HG03064 (cell line): ENCODE measurements around the gene KYAT1.
"Not testable (repeated sequence)": the region's sequence is repeated elsewhere in the genome, so short reads cannot be mapped to it uniquely, and the experiment has no call there.

Experiments used
- ATAC-seq: cut with Tn5 transposase; IDR thresholded peaks from one replicate; pipeline ENCODE4 v1.9.1; 2021; ENCODE audit warnings: low read depth; ENCODE audit not compliant: unreplicated experiment

Gene KYAT1

DNA sequence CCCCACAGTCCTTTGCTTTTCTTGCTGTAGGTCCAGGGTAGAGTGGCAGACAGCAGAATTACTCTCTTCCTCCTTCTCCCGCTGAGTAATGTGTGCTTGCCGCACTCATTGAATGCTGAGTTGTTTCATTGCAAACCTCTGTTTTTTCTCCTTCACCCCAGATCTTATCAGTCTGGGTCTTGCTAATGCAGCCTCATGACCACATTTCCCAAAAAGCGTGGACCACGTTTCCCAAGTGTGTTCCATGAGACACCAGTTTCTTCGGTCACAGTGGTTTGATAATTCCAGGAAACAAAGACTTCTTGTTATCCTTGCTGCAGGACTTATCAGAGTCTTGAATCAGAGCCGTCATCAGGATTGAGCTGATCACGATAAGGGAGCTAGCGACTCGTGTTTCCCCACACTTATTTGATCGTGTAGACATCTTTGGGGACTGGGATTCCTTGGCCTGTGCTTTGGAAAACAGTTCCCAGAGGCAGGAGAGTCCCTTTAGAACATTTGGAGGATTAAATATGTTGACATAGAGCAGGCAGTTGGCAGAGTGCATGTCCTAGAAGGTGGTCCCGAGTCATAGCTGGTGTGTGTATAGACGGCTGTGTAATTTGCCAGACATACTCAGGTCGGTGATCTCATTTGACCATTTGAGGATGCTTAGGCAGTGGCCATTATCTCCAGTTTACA, 4.6 kb upstream of the KYAT1 start:
- ATAC-seq = no peak

- ATAC-seq = no peak
Measured at GRCh38 chr9:128885798-128886197, 4.0 kb upstream of the KYAT1 start.

DNA sequence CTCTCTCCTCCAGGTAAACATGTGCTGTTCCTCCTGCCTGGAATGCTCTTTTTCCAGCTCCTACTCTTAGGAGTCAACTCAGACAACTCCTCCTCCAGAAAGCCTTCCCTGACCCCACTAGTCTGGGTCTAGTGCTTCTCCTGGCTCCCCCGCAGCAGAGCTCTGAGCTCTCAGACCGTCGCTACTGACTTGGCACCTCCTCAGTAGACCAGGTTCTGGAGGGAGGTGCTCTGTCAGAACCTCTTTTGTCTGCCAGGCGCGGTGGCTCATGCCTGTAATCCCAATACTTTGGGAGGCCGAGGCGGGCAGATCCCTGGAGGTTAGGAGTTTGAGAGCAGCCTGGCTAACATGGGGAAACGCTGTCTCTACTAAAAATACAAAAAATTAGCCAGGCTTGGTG, 3.6 kb upstream of the KYAT1 start:
- no peak for ATAC-seq

DNA sequence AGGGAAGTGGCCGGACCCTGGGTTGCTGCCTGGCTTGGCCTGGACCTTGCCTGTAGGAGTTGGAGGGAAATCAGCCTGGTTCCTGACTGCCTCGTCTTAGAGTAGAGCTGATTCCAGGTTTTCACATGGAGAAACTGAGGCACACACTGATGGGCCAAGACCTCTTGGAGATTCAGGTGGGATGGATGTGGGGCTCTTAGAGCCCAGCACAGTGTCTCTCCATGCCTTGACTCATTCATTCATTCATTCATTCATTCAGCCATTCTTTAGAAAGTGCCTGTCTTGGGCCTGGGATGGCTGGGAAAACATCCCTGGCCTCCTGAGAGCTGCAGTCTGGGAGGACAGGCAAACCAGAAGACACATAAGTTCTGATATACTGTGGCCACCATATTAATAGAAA, 2.4 kb upstream of the KYAT1 start:
- no peak for ATAC-seq

DNA sequence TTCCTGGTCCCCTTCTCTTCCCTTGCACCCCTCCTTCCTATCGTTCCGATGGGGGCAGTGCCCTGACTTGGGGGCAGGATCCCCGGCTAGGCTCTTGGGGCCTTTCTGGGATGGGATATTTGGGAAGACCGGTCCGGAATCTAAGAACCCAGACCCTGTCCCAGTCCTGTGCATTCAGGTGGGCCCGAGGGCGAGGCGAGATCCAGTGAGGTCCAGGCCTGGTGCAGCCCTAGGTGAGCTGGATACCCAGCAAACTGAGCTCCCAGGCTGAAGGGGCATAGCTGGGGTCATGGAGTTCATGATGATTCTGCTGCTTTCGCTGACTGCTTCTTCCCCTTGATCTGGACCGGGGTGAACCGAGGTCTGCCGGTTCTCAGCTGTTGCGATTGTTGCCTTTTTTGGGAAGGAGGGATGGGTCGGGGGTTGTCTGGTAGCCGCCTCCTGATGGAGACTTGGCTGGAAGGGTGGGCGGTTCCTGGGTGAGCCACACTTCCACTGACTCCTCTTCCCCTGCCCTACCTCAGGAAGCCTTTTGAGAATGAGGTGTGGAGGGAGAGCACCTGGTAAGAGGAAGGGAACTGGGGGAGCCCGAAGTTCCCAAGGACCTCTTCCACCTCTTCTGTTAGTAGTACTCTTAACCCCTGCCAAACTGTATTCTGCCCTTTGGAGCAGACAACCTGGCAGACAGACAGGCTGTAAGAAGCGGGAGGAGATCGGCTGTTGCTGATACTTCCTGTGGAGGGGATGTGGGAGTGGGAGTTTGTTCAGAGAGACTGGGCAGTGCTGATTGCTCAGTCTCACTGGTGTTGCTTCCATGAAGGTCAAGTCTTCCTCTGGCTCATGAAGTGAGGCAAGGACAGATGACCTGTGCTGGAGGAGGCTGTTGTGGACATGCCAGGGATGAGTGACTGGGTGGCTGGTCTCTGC, 1.2 kb upstream of the KYAT1 start:
- no peak for ATAC-seq

DNA sequence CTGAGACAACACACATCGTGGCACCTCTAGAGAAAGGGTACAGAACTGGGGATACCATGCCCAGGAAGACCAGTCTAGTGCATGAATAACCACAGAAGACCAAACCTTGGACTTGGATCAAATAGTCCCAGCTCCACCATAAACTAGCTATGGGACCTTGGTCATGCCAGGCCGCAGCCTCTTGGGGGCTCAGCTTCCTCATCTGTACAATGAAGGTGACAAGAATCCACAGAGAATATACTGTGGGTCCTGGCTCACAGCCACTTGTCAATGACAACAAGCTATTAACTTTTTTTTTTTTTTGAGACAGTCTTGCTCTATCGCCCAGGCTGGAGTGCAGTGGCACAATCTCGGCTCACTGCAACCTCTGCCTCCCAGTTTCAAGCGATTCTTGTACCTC, 3.9 kb downstream of the KYAT1 start:
- ATAC-seq = no peak

DNA sequence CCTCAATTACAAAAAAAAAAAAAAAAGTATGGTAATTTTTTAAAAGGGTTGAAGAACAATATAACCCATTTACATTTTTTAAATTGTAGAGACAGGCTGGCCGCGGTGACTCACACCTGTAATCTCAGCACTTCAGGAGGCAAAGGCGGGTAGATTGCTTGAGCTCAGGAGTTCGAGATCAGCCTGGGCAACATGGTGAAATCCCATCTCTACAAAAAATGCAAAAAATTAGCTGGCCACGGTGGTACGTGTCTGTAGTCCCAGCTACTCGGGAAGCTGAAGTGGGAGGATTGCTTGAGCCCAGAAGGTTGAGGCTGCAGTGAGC, 10.8 kb downstream of the KYAT1 start:
- ATAC-seq = not testable (repeated sequence)

GRCh38 chr9:128870128-128870940, 11.4 kb downstream of the KYAT1 start:
- no peak for ATAC-seq

- no peak for ATAC-seq
Measured at GRCh38 chr9:128863647-128864046, 18.1 kb downstream of the KYAT1 start.

- ATAC-seq = no peak
Measured at GRCh38 chr9:128862401-128862851, 19.3 kb downstream of the KYAT1 start.

DNA sequence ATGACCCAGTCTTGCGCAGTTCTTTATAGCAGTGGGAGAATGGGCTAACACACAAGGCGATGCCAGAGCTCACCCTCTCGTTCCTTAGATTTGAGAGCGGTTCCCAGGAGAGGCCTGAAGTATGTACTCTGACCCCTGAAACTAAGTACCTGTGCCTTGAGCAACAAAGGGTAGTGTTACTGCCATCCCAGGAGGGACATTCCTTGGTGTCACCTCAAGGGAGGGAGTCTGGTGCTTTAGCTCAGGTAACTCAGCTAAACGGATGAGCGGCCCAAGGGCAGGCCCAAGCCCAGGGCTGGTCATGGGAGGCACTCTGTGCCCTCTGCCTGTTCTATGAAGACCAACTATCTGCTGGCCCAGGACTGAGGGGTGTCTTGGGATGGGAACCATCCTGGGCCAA, 20.2 kb downstream of the KYAT1 start:
- ATAC-seq = no peak

DNA sequence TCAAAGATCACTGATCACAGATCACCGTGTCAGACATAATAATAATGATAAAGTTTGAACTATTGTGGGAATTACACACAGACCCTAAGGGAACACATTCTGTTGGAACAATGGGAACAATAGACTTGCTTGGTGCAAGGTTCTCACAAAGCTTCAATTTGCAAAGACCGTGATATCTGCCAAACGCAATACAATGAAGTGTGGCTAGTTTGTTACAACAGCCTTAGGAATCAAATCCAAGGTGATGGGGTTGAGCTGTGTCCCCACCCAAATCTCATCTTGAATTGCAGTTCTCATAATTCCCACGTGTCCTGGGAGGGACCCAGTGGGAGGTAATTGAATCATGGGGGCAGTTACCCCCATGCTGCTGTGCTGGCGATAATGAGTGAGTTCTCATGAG, 20.8 kb downstream of the KYAT1 start:
- ATAC-seq = no peak

DNA sequence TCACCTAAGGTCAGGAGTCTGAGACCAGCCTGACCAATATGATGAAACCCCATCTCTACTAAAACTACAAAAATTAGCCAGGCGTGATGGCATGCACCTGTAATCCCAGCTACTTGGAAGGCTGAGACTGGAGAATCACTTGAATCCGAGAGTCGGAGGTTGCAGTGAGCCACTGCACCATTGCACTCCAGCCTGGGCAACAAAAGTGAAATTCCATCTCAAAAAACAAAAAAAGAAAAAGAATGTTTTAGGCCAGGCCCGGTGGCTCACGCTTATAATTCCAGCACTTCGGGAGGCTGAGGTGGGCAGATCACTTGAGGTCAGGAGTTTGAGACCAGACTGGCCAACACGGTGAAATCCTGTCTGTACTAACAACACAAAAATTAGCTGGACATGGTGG, 23.3 kb downstream of the KYAT1 start:
- not testable (repeated sequence) for ATAC-seq

DNA sequence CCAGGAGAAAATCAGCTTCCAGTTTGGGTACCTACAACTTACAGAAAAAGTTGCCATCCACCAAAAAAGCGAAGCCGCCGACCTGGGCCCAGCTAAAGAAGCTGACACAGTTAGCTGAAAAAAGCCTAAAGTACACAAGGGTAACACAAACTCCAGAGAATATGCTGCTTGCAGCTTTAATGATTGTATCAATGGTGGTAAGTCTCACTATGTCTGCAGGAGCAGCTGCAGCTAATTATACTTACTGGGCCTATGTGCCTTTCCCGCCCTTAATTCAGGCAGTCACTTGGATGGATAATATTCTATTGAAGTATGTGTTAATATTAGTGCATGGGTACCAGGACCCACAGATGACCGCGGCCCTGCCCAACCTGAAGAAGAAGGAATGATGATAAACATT, 27.3 kb downstream of the KYAT1 start:
- ATAC-seq = not testable (repeated sequence)

GRCh38 chr9:128852646-128853045, 29.1 kb downstream of the KYAT1 start:
- ATAC-seq = not testable (repeated sequence)

GRCh38 chr9:128851779-128852600, 29.8 kb downstream of the KYAT1 start:
- not testable (repeated sequence) for ATAC-seq

DNA sequence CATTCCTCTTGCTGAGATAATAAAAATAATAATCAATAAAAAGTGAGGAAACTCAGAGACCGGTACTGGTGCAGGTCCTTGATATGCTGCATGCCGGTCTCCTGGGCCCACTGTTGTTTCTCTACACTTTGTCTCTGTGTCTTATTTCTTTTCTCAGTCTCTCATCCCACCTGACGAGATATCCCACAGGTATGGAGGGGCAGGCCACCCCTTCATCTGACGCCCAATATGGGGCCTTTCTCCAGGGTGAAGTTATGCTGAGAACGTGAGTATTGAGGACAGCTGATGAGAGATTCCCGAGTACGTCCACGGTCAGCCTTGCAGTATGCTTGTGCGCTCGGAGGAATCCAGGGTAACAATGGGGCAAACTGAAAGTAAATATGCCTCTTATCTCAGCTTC, 30.7 kb downstream of the KYAT1 start:
- not testable (repeated sequence) for ATAC-seq

DNA sequence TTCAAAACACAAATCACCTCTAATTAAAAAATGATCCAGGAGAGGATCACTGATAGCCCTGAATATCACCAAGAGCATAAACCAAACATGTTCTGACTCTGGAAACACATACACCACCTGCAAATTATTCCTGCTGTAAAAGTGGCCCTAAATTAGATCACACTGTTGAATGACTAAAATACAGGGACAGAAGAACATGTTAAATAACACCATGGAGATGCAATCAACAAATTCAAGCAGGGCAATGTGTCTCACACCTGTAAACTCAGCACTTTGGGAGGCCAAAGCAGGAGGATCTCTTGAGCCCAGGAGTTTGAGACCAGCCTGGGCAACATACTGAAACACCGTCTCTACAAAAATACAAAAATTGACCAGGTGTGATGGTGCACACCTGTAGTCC, 33.9 kb downstream of the KYAT1 start:
- ATAC-seq = no peak

GRCh38 chr9:128846680-128847030, 35.1 kb downstream of the KYAT1 start:
- no peak for ATAC-seq

DNA sequence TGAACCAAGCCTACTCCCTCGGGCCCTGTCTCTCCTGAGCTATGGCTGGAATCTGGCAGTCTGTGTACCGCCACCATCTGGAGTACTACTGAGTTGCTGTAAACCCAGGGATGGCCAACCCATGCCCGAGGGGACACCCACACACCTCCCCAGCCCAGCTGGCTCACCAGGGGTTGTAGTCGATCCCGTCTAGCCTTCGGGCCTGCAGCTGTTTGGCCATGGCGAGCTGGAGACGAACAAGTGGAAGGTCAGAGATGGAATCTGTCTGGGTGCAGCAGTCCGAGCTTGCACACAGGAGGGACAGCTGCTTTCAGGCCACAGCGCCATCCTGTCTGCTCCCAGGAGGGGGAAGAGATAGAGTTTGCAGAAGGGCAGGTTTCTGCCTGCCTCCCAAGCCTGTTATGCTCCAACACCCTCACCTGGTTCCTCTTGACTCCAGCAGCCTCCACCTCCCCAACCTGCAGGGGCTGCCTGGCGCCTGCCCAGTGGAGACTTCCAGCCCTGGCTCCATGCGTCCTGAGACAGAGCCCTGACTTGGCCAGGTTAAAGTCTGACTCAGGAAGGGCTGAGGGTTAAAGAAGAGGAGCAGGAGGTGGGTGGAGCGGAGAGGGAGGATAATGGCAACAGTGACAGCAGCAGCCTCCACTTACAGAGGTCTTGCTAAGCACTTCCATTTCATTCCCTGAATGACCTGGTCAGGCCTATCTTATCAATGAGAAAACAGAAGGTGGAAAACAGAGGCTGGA, 36.4 kb downstream of the KYAT1 start:
- ATAC-seq = no peak
